Measurements from ENCODE around the gene ZP3. TPM values are rescaled to one million over a fixed set of nuclear protein-coding genes. Genes with fewer than 3 reads are reported as not detected.
A peak's percentile ranks its signal among the peaks of the same experiment; 100 is the strongest.
"Not testable (repeated sequence)": the region's sequence is repeated elsewhere in the genome, so short reads cannot be mapped to it uniquely, and the experiment has no call there.

ZP3 gene
- total RNA-seq, 8 experiments from 2014 or later = 0.22 to 8.8 (median 1.7) TPM; not detected in 1

- ATAC-seq (replicated peaks in 6 of 8) = peak; percentile 41 to 85 (median 76)
- in situ Hi-C loops (cut with MboI; ENCODE audit: low pct_unique_long_range_greater_than_20kb in 2 of 9, low sequenced_read_pairs in 9 of 9, unreplicated experiment in 9 of 9); H3K4me1 ChIP-seq (replicated peaks in 1 of 2); H3K4me3 ChIP-seq; H3K27ac ChIP-seq: not testable (repeated sequence)
- WGBS, 10 experiments = no CpG with 5 or more reads among the region's 20 CpGs
Observed at GRCh38 chr7:76485822-76486610, 61.3 kb downstream of the ZP3 start.

GRCh38 chr7:76486618-76487017 lies 61.9 kb downstream of the ZP3 start:
- H3K4me3 ChIP-seq; H3K4me1 ChIP-seq (replicated peaks in 1 of 2); in situ Hi-C loops (cut with MboI; ENCODE audit: low pct_unique_long_range_greater_than_20kb in 2 of 9, low sequenced_read_pairs in 9 of 9, unreplicated experiment in 9 of 9); H3K27ac ChIP-seq: not testable (repeated sequence)
- no CpG with 5 or more reads among the region's 5 CpGs for WGBS, 10 experiments
- peak in 7 of 8 experiments; percentile 45 to 83 (median 68) for ATAC-seq (replicated peaks in 6 of 8)

GRCh38 chr7:76487969-76488368 lies 63.2 kb downstream of the ZP3 start:
- H3K4me1 ChIP-seq (replicated peaks in 1 of 2); H3K4me3 ChIP-seq; ATAC-seq (replicated peaks in 6 of 8); in situ Hi-C loops (cut with MboI; ENCODE audit: low pct_unique_long_range_greater_than_20kb in 2 of 9, low sequenced_read_pairs in 9 of 9, unreplicated experiment in 9 of 9); H3K27ac ChIP-seq: not testable (repeated sequence)
- WGBS, 10 experiments = no CpG with 5 or more reads among the region's 13 CpGs

Other genes starting within 250 kb of the ZP3 start
- gene SRRM3, start 223.1 kb upstream of the ZP3 start, total RNA-seq = 10 to 100 TPM in 4 of 8 experiments, 1 to 10 TPM in 3, under 1 TPM in 1; 0.92 to 16.1 (median 10.3) TPM
- 100 to 1,000 TPM in 5 of 8 experiments, 10 to 100 TPM in 3; 44.0 to 193 (median 120) TPM for gene HSPB1, start 122.3 kb upstream of the ZP3 start, total RNA-seq
- gene YWHAG, start 66.0 kb upstream of the ZP3 start, total RNA-seq = 100 to 1,000 TPM; 153 to 275 (median 184) TPM
- gene SSC4D, start 15.3 kb upstream of the ZP3 start, total RNA-seq = 1 to 10 TPM in 2 of 8 experiments, under 1 TPM in 6; 0.18 to 1.5 (median 0.68) TPM
- 10 to 100 TPM in 2 of 8 experiments, 1 to 10 TPM in 6; 3.4 to 13.8 (median 5.6) TPM for gene DTX2, start 36.8 kb downstream of the ZP3 start, total RNA-seq
- gene UPK3B, start 85.6 kb downstream of the ZP3 start, total RNA-seq = under 1 TPM in 4 of 8 experiments, not detected in 4; 0.20 to 0.62 (median 0.41) TPM
- gene SPDYE16, start 118.3 kb downstream of the ZP3 start, total RNA-seq = 1 to 10 TPM in 2 of 8 experiments, under 1 TPM in 6; 0.14 to 1.8 (median 0.35) TPM
- 10 to 100 TPM in 4 of 8 experiments, 1 to 10 TPM in 4; 5.9 to 15.3 (median 9.9) TPM for gene POMZP3, start 202.3 kb downstream of the ZP3 start, total RNA-seq

Measured in motor neuron (in vitro differentiated cells).